Activated naive CD4-positive, alpha-beta T cell treated with anti-CD3 and anti-CD28 coated beads, Interleukin-2, amount 50 U/mL, for 72 hours (primary cell): Measurements from ENCODE around the gene FLAD1. TPM values are rescaled to one million over a fixed set of nuclear protein-coding genes. Genes with fewer than 3 reads are reported as not detected.

ENCODE experiments used
- ATAC-seq, 2 donors: fragments of 150-1000 bp; cut with Tn5 transposase; 2 replicates each; pipeline ENCODE4 v1.10.0; 2021; ENCODE audit warnings: mild to moderate bottlenecking in 2 of 2, moderate library complexity in 2 of 2
- DNase-seq, 2 donors: peaks; one replicate each; pipeline ENCODE4 v3.0.0; 2021 to 2022; ENCODE audit warnings: low spot score in 2 of 2
- H3K27ac Mint-ChIP-seq, 2 donors: one replicate each; pipeline ENCODE4 v1.8.0; 2022; ENCODE audit warnings: mild to moderate bottlenecking in 2 of 2, mixed read lengths in 2 of 2
- H3K36me3 Mint-ChIP-seq, 2 donors: one replicate each; pipeline ENCODE4 v1.8.0; 2022; ENCODE audit warnings: mixed read lengths in 2 of 2
- H3K9me3 Mint-ChIP-seq, 2 donors: one replicate each; pipeline ENCODE4 v1.8.0; 2022; ENCODE audit warnings: mixed read lengths in 2 of 2
- total RNA-seq, 2 donors: library from RNA; stranded (reverse); gene quantifications; one replicate each; pipeline ENCODE4 v1.2.3, GENCODE V29; 2022

Gene FLAD1
- total RNA-seq, 2 donors from 2014 or later, result 40.8 to 41.9 TPM

GRCh38 chr1:155024315-155024714, 41.2 kb downstream of the FLAD1 start:
- DNase-seq (no peak), ATAC-seq (no peak)
- no peaks in the 10 kb centered on the region for H3K9me3 Mint-ChIP-seq
- peaks cover 5% of the 10 kb centered on the region in 2 donors for H3K36me3 Mint-ChIP-seq
- H3K27ac Mint-ChIP-seq, result peak overlapping the region in 1 of 2 donors; percentile 30

- no peaks in the 10 kb centered on the region for H3K9me3 Mint-ChIP-seq
- no peaks in the 10 kb centered on the region for H3K36me3 Mint-ChIP-seq
- ATAC-seq, result no peak
- no peak for DNase-seq
- H3K27ac Mint-ChIP-seq, result no peak overlapping the region
Measured at GRCh38 chr1:155026154-155026553, 43.0 kb downstream of the FLAD1 start.

GRCh38 chr1:155026588-155026987, 43.4 kb downstream of the FLAD1 start:
- peak; percentile 41 to 48 for ATAC-seq

GRCh38 chr1:155029513-155030242, 46.5 kb downstream of the FLAD1 start:
- DNase-seq, result no peak
- no peaks in the 10 kb centered on the region for H3K9me3 Mint-ChIP-seq
- no peak for ATAC-seq

More at GRCh38 chr1:155026588-155026987, 43.4 kb downstream of the FLAD1 start:
- Mint-ChIP-seq H3K36me3 (no peaks in the 10 kb centered on the region), H3K27ac (no peak overlapping the region), H3K9me3 (no peaks in the 10 kb centered on the region)
- no peak for DNase-seq

GRCh38 chr1:155030243-155030795, 47.2 kb downstream of the FLAD1 start:
- DNase-seq (no peak), ATAC-seq (no peak)
- Mint-ChIP-seq H3K36me3 (no peaks in the 10 kb centered on the region), H3K9me3 (no peaks in the 10 kb centered on the region), H3K27ac (no peak overlapping the region)

More at GRCh38 chr1:155029513-155030242, 46.5 kb downstream of the FLAD1 start:
- Mint-ChIP-seq H3K36me3 (no peaks in the 10 kb centered on the region), H3K27ac (no peak overlapping the region)

- no peak for ATAC-seq
- H3K27ac Mint-ChIP-seq, result no peak overlapping the region
Measured at GRCh38 chr1:155030899-155031298, 47.8 kb downstream of the FLAD1 start.

GRCh38 chr1:155032886-155033285, 49.7 kb downstream of the FLAD1 start:
- no peaks in the 10 kb centered on the region for H3K9me3 Mint-ChIP-seq
- DNase-seq (no peak), ATAC-seq (no peak)
- no peak overlapping the region for H3K27ac Mint-ChIP-seq
- no peaks in the 10 kb centered on the region for H3K36me3 Mint-ChIP-seq

More at GRCh38 chr1:155030899-155031298, 47.8 kb downstream of the FLAD1 start:
- no peaks in the 10 kb centered on the region for H3K9me3 Mint-ChIP-seq
- no peaks in the 10 kb centered on the region for H3K36me3 Mint-ChIP-seq
- no peak for DNase-seq

GRCh38 chr1:155033524-155033923, 50.4 kb downstream of the FLAD1 start, which contains the start of the genes DCST1 and DCST2:
TSS of gene DCST1 (plus strand) at chr1:155033824. CDS start at chr1:155034037, 213 bp downstream.
TSS of gene DCST2 (minus strand) at chr1:155033781. CDS start at chr1:155033701, 80 bp downstream.
- H3K27ac Mint-ChIP-seq, result no peak within 1 kb of the TSS
- H3K9me3 Mint-ChIP-seq, result no peaks in the 10 kb centered on the region
- no peak for DNase-seq
- H3K36me3 Mint-ChIP-seq, result no peaks in the 10 kb centered on the region
- no peak for ATAC-seq

GRCh38 chr1:155034318-155035208, 51.4 kb downstream of the FLAD1 start:
- no peak overlapping the region for H3K27ac Mint-ChIP-seq
- no peaks in the 10 kb centered on the region for H3K9me3 Mint-ChIP-seq
- no peak for DNase-seq
- no peak for ATAC-seq
- no peaks in the 10 kb centered on the region for H3K36me3 Mint-ChIP-seq

GRCh38 chr1:155035936-155036335, 52.8 kb downstream of the FLAD1 start:
- no peak for ATAC-seq
- Mint-ChIP-seq H3K36me3 (no peaks in the 10 kb centered on the region), H3K27ac (no peak overlapping the region), H3K9me3 (no peaks in the 10 kb centered on the region)
- DNase-seq, result no peak

- no peak for DNase-seq
- Mint-ChIP-seq H3K9me3 (no peaks in the 10 kb centered on the region), H3K27ac (no peak overlapping the region), H3K36me3 (no peaks in the 10 kb centered on the region)
- no peak for ATAC-seq
Measured at GRCh38 chr1:155037043-155037442, 53.9 kb downstream of the FLAD1 start.

- no peak overlapping the region for H3K27ac Mint-ChIP-seq
- no peaks in the 10 kb centered on the region for H3K36me3 Mint-ChIP-seq
- ATAC-seq (no peak), DNase-seq (no peak)
- H3K9me3 Mint-ChIP-seq, result no peaks in the 10 kb centered on the region
Measured at GRCh38 chr1:155037851-155038441, 54.8 kb downstream of the FLAD1 start.

GRCh38 chr1:155038602-155039307, 55.6 kb downstream of the FLAD1 start:
- ATAC-seq (no peak), DNase-seq (no peak)
- no peak overlapping the region for H3K27ac Mint-ChIP-seq
- H3K36me3 Mint-ChIP-seq, result no peaks in the 10 kb centered on the region
- no peaks in the 10 kb centered on the region for H3K9me3 Mint-ChIP-seq

GRCh38 chr1:155039308-155039669, 56.1 kb downstream of the FLAD1 start:
- ATAC-seq, result no peak
- DNase-seq, result no peak
- no peak overlapping the region for H3K27ac Mint-ChIP-seq
- H3K36me3 Mint-ChIP-seq, result no peaks in the 10 kb centered on the region
- no peaks in the 10 kb centered on the region for H3K9me3 Mint-ChIP-seq

- no peak for DNase-seq
- H3K9me3 Mint-ChIP-seq, result no peaks in the 10 kb centered on the region
- no peak for ATAC-seq
- H3K36me3 Mint-ChIP-seq, result no peaks in the 10 kb centered on the region
- no peak overlapping the region for H3K27ac Mint-ChIP-seq
Measured at GRCh38 chr1:155040358-155041093, 57.4 kb downstream of the FLAD1 start.
